SU-DHL-6 (cell line): Measurements from ENCODE around the gene PCDH7.

Source experiments
- H2AFZ ChIP-seq: fragments of 200-600 bp; sonication (generic); 2 replicates; pipeline ENCODE4 v1.6.1; 2014; ENCODE audit warnings: low read depth, mild to moderate bottlenecking, moderate library complexity, mixed read lengths, antibody characterized with exemption, low read length; ENCODE audit not compliant: severe bottlenecking
- H3F3A ChIP-seq: fragments of 200-600 bp; shearing (Covaris generic); 2 replicates; pipeline ENCODE4 v1.6.0; 2016; ENCODE audit warnings: antibody characterized with exemption, mild to moderate bottlenecking; ENCODE audit not compliant: insufficient read depth
- H3K27ac ChIP-seq: fragments of 200-600 bp; sonication (generic); 2 replicates; pipeline ENCODE4 v1.5.1; 2016; ENCODE audit warnings: low read depth, mild to moderate bottlenecking, low read length, moderate library complexity, mixed read lengths
- H3K27me3 ChIP-seq: fragments of 200-600 bp; sonication (generic), shearing (Covaris generic); 2 replicates; pipeline ENCODE4 v1.6.0; 2014; ENCODE audit warnings: mild to moderate bottlenecking, low read length
- H3K36me3 ChIP-seq: fragments of 200-600 bp; sonication (generic); 2 replicates; pipeline ENCODE4 v1.6.1; 2014; ENCODE audit warnings: mild to moderate bottlenecking, low read length, mixed read lengths
- H3K4me2 ChIP-seq: fragments of 300-600, 200-600 bp; shearing (Covaris generic), sonication (generic); 2 replicates; pipeline ENCODE4 v1.6.0; 2014; ENCODE audit warnings: low read length, low read depth, mild to moderate bottlenecking; ENCODE audit not compliant: poor library complexity, severe bottlenecking
- H3K4me3 ChIP-seq: fragments of 200-600 bp; sonication (generic); 2 replicates; pipeline ENCODE4 v1.5.1; 2014; ENCODE audit warnings: antibody characterized with exemption, low read length, mild to moderate bottlenecking, mixed read lengths; ENCODE audit not compliant: insufficient read depth, poor library complexity, severe bottlenecking
- H3K79me2 ChIP-seq: fragments of 200-600 bp; sonication (generic); 2 replicates; pipeline ENCODE4 v1.6.1; 2014; ENCODE audit warnings: mild to moderate bottlenecking, low read length, moderate library complexity; ENCODE audit not compliant: insufficient read depth
- H3K9ac ChIP-seq: fragments of 200-600 bp; sonication (generic); 2 replicates; pipeline ENCODE4 v1.7.0; 2014; ENCODE audit warnings: mild to moderate bottlenecking, low read length
- H3K9me2 ChIP-seq: fragments of 200-600 bp; sonication (generic); replicated peaks from 2 replicates; pipeline ENCODE4 v1.6.1; 2014; ENCODE audit warnings: low read length; ENCODE audit not compliant: insufficient read depth
- H3K9me3 ChIP-seq: fragments of 200-600 bp; sonication (generic); 2 replicates; pipeline ENCODE4 v1.6.1; 2014; ENCODE audit warnings: low read length, mixed read lengths; ENCODE audit not compliant: insufficient read depth
- H4K20me1 ChIP-seq: fragments of 200-600 bp; sonication (generic); 2 replicates; pipeline ENCODE4 v1.6.1; 2014; ENCODE audit warnings: low read depth, mild to moderate bottlenecking, antibody characterized with exemption, low read length, moderate library complexity, mixed read lengths
- EZH2phosphoT487 ChIP-seq: fragments of 200-600 bp; sonication (generic), shearing (Covaris generic); conservative IDR thresholded peaks from 2 replicates; pipeline ENCODE4 v1.6.1; 2018; ENCODE audit warnings: mild to moderate bottlenecking, antibody characterized with exemption, low read length, moderate library complexity, mixed read lengths
- TF ChIP-seq, protein P1 (sequence below): fragments of 200-600 bp; sonication (generic); IDR thresholded peaks from one replicate; pipeline ENCODE4 v1.5.1; 2017; ENCODE audit warnings: antibody characterized with exemption, mild to moderate bottlenecking, low read length, moderate library complexity; ENCODE audit not compliant: insufficient read depth, poor library complexity, severe bottlenecking

Gene PCDH7, protein sequence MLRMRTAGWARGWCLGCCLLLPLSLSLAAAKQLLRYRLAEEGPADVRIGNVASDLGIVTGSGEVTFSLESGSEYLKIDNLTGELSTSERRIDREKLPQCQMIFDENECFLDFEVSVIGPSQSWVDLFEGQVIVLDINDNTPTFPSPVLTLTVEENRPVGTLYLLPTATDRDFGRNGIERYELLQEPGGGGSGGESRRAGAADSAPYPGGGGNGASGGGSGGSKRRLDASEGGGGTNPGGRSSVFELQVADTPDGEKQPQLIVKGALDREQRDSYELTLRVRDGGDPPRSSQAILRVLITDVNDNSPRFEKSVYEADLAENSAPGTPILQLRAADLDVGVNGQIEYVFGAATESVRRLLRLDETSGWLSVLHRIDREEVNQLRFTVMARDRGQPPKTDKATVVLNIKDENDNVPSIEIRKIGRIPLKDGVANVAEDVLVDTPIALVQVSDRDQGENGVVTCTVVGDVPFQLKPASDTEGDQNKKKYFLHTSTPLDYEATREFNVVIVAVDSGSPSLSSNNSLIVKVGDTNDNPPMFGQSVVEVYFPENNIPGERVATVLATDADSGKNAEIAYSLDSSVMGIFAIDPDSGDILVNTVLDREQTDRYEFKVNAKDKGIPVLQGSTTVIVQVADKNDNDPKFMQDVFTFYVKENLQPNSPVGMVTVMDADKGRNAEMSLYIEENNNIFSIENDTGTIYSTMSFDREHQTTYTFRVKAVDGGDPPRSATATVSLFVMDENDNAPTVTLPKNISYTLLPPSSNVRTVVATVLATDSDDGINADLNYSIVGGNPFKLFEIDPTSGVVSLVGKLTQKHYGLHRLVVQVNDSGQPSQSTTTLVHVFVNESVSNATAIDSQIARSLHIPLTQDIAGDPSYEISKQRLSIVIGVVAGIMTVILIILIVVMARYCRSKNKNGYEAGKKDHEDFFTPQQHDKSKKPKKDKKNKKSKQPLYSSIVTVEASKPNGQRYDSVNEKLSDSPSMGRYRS (N-terminal part only)

DNA sequence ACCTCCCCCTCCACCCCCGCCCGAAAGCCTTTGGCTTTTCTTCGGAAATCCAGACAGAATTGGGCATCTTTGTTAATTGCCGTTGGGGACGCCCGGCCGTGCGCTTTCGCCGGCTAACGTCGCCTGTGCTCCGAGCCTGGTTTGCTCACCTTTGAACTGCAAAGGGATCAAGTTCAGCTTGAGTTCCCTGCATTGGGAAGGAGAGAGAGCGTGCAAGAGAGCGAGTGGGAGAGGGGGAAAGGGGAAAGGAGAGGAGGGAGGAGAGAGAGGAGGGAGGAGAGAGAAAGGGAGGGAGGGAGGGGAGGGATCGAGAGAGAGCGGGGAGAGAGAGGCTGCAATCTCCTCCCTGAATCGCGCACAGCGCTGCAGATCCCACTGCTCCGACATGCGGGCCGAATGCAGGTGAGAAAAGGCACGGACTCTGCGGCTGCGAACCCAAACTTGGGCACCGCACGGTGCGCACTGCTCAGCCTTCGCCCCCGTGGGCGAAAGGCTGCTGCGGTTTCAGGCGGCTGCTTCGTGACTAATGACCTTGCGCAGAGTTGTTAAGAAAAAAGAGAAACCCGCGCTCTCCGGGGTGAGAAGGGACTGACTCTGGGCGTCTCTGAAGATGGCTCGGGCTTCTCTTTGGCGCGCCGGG lies at the start of gene PCDH7:
PCDH7 (plus strand) TSS at position 349 of the 640 bp plus-strand sequence. CDS start 1,054 bp downstream, outside the sequence.
- H3K9ac ChIP-seq = no peak within 1 kb of the TSS
- no peaks in the 10 kb centered on the region for H3K36me3 ChIP-seq
- TF ChIP-seq EZH2phosphoT487 = no peak
- TF ChIP-seq, protein P1, sequence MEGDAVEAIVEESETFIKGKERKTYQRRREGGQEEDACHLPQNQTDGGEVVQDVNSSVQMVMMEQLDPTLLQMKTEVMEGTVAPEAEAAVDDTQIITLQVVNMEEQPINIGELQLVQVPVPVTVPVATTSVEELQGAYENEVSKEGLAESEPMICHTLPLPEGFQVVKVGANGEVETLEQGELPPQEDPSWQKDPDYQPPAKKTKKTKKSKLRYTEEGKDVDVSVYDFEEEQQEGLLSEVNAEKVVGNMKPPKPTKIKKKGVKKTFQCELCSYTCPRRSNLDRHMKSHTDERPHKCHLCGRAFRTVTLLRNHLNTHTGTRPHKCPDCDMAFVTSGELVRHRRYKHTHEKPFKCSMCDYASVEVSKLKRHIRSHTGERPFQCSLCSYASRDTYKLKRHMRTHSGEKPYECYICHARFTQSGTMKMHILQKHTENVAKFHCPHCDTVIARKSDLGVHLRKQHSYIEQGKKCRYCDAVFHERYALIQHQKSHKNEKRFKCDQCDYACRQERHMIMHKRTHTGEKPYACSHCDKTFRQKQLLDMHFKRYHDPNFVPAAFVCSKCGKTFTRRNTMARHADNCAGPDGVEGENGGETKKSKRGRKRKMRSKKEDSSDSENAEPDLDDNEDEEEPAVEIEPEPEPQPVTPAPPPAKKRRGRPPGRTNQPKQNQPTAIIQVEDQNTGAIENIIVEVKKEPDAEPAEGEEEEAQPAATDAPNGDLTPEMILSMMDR = no peak
- H3F3A ChIP-seq = no peaks in the 10 kb centered on the region
- no peak within 1 kb of the TSS for H3K27ac ChIP-seq
- H3K9me3 ChIP-seq = no peaks in the 10 kb centered on the region
- no peaks in the 10 kb centered on the region for H3K27me3 ChIP-seq
- H3K4me3 ChIP-seq = no peak within 1 kb of the TSS
- no peaks in the 10 kb centered on the region for H3K79me2 ChIP-seq
- H4K20me1 ChIP-seq = no peaks in the 10 kb centered on the region
- no peak within 1 kb of the TSS for H2AFZ ChIP-seq
- H3K9me2 ChIP-seq = no peaks in the 10 kb centered on the region
- H3K4me2 ChIP-seq = no peak within 1 kb of the TSS

DNA sequence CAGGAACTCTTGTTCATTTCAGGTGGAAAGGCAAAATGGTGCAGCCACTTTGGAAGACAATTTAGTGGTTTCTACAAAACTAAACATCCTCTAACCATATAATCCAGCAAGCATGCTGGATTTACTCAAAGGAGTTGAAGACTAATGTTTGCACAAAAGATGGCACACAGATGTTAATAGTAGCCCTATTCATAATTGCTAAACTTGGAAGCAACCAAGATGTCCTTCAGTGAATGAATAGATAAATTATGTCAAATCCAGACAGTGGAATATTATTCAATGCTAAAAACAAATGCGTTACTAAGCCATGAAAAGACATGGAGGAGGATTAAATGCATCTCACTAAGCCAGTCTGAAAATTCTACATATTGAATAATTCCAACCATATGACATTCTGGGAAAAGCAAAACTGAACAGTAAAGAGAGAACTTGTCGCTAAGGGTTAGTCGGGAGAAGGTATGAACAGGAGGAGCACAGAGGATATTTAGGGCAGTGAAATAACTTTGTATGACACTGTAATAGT lies 48.2 kb upstream of the PCDH7 start:
- H3K27me3 ChIP-seq = no peaks in the 10 kb centered on the region
- no peaks in the 10 kb centered on the region for H3K9me2 ChIP-seq
- no peaks in the 10 kb centered on the region for H3K79me2 ChIP-seq
- no peak overlapping the region for H2AFZ ChIP-seq
- no peak for TF ChIP-seq EZH2phosphoT487
- TF ChIP-seq, protein P1 = no peak
- H3K9me3 ChIP-seq = no peaks in the 10 kb centered on the region
- no peak overlapping the region for H3K27ac ChIP-seq
- H3K36me3 ChIP-seq = no peaks in the 10 kb centered on the region
- no peak overlapping the region for H3K9ac ChIP-seq
- no peak overlapping the region for H3K4me3 ChIP-seq
- no peaks in the 10 kb centered on the region for H4K20me1 ChIP-seq
- H3F3A ChIP-seq = no peaks in the 10 kb centered on the region
- no peak overlapping the region for H3K4me2 ChIP-seq

DNA sequence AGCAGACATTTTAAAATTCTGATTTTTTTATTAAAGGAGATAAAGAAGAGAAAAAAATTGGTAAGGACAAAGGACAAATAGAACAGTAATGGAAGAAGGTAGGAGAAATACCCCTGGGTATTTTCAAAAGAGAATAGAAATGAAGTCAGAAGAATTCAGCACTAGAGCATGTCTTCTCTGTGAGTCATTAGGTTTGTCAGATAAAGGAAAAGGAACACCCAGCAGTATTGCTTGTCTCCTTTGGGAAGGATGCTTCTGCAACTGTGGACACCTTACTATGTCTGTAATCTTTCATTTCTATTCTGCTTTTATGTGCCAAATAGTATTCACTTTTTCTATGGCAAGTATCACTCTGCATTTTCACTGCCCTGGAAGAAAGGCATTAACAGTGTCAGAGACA lies 24.0 kb upstream of the PCDH7 start:
- H2AFZ ChIP-seq = no peak overlapping the region
- no peaks in the 10 kb centered on the region for H3K27me3 ChIP-seq
- H3K9me2 ChIP-seq = no peaks in the 10 kb centered on the region
- no peak overlapping the region for H3K27ac ChIP-seq
- H3K79me2 ChIP-seq = no peaks in the 10 kb centered on the region
- no peaks in the 10 kb centered on the region for H3K9me3 ChIP-seq
- H3K9ac ChIP-seq = no peak overlapping the region
- no peaks in the 10 kb centered on the region for H3K36me3 ChIP-seq
- H4K20me1 ChIP-seq = no peaks in the 10 kb centered on the region
- H3K4me3 ChIP-seq = no peak overlapping the region
- no peaks in the 10 kb centered on the region for H3F3A ChIP-seq
- no peak overlapping the region for H3K4me2 ChIP-seq
- TF ChIP-seq, protein P1 = no peak
- TF ChIP-seq EZH2phosphoT487 = no peak
